GM19025 (cell line): ENCODE measurements around the gene ZNRD2.

Experiments
- ATAC-seq: cut with Tn5 transposase; IDR thresholded peaks from one replicate; pipeline ENCODE4 v1.9.1; 2021; ENCODE audit warnings: mild to moderate bottlenecking, low read depth, moderate library complexity; ENCODE audit not compliant: unreplicated experiment

Gene ZNRD2

DNA sequence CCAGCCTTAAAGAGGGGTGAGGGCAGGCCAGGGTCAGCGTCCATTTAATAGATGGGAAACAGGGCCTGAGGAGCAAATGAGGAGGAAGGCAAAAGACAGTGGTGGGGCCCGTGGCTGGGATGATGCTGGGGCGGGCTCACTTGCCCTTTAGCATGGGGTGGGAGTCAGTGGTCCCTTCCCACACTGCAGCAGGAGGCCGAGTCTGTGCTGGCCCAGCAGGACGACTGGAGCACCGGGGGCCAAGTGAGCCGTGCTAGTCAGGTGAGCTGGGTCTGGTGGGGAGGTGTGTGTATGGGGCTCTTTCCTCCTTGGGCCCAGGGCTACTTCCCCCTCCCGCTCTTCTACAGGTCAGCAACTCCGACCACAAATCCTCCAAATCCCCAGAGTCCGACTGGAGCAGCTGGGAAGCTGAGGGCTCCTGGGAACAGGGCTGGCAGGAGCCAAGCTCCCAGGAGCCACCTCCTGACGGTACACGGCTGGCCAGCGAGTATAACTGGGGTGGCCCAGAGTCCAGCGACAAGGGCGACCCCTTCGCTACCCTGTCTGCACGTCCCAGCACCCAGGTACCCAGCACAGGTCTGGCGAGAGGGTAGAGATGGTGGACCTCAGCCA lies 32.6 kb upstream of the ZNRD2 start:
- no peak for ATAC-seq

DNA sequence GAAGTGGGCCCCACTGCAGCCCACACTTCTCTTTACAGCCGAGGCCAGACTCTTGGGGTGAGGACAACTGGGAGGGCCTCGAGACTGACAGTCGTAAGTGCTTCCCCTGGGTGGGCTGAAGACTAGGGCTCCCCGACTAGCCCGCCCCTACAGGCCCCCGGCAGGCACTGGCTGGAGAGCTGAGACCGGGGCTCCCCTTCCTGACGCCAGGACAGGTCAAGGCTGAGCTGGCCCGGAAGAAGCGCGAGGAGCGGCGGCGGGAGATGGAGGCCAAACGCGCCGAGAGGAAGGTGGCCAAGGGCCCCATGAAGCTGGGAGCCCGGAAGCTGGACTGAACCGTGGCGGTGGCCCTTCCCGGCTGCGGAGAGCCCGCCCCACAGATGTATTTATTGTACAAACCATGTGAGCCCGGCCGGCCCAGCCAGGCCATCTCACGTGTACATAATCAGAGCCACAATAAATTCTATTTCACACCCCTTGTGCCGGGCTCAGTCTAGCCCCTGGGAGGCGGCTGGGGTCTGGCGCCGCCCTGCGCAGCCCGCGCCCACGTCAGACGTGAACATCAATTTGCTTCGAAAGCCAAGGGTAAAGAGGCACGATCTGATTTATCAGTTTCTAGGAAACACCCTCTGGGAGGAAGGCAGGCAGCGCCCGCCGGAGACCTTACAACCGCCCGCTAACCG lies 31.9 kb upstream of the ZNRD2 start:
- ATAC-seq, result no peak

DNA sequence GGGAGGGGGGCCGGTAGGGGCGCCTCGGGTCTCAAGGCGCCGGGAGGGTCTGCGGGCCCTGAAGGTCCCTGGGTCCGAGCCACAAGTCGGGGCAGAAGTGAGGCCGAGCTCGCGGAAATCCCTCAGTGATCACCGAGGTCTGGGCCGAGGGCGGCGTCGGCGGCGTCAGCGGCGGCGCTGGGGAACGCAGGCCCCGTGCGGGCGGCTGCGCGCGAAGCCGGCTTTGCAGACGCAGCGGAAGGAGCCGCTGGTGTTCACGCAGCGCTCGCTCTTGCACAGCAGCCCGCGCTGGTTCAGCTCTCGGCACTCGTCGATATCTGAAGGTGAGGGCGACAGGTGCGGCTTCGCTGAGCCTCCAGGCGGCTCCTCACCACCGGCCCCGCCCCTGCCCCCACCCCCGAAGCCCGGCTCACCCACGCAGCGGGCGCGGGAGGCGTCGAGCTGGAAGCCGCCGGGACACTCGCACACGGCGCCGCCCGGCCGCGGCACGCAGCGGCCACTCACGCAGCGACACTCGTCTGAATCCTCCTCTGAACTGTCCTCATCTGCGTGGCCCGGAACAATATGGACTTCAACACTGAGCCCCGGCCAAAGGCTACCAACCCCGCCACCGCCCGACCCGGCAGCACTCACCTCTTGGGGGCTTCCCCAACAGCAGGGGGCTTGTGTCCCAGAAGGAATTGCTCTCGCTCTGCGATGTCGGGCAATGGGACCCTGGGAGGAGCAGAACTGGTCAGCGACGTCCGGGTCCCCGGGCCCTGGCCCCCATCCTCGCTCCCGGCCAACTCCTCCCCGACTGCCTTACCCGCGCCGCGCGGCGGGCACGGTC lies 31.1 kb upstream of the ZNRD2 start:
- no peak for ATAC-seq

DNA sequence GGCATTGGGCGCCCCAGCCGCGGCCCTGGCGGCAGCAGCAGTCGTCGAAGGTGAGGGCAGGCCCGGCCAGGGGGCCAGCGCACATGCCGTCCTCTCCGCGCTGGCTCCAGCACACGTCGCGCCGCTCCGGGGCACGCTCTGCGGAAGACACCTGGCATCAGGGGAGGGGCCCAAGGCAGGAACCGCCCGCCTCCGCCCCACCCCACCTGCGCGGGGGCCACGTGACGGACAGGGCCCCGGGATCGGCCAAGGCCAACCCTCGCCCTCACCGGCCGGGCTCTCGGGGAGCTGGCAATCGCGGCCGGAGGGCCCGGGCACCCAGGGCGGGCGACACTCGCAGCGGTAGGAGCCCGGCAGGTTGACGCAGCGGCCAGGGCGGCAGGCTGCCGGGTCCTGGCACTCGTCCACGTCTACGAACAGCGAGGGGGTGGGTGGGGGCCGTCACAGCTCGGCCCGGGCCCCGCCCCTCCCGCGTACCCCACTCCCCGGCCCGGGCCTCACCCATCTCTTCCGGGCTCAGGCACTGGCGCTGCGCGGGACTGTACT lies 30.5 kb upstream of the ZNRD2 start:
- peak; percentile 61 for ATAC-seq

DNA sequence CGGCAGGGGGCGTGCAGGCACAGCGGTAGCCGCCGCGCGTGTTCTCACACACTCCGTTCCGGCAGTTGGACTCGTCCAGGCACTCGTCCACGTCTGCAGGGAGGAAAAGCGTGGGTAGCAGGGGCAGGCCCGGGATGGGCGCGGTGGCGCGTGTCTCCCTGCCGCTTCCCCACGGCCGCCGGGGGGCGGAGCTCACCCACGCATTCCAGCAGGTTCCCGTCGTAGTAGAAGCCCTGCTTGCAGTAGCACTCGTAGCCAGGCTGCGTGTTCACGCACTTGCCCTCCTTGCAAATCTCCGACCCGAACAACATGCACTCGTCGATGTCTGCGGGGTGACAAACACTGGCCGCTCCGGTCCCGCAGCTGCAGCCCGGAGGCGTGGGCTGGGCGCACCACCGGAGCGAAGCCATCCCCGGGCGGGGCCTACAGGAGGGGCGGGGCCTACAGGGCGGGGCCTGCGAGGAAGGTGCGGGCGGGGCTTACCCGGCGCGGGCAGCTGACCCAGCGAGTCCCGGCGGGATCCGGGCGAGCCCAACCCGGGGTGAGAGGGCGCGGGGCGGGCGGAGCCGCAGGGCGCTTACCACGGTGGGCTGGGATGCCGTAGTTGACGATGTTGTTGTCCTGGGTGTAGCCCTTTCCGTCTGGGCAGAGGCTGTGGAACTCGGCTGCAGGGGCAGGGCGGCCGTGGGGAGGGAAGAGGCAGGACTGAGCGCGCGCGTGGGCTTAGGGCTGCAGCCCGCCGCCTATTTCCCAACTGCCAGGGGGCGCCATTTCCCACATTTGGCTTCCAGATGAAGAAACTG lies 29.8 kb upstream of the ZNRD2 start:
- peak; percentile 62 for ATAC-seq

DNA sequence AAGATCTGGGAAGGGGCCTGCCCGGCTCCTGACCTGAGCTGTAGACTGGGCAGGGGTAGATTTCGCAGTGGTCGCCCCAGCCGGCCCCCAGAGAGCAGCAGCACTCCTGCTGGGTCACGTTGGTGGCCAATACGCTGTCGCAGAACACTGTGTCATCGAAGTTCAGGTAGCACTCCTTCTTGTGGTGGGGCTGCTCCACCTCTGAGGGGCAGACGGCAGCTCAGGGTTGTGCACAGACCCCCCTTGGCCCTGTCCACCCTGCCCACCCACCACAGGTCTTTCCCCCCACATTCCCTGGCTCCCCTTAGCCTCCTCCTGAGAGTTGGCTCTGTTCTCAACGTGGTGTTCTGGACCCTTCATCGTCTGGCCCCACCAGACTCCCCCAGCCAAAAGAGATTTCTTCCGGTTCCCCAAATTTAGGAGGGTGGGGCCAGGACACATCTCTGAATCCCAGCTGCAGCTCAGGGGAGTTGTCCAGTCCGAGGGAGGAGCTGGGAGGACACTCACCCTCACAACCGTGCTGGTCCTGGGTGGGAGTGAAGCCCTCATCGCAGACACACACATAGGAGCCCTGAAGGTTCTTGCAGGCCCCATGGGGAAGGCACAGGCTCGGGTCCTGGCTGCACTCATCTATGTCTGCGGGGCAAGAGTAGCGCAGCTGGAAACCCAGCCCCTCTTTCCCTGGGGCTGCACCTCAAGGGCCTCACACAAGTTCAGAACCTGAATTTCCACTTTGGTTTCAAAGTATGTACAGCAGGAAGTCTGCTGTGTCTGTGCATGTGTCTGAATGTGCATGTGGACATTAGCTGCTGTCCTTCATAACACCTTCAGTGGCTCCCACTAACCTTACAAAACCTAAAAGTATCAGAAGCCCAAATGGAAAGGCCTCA lies 28.9 kb upstream of the ZNRD2 start:
- no peak for ATAC-seq

DNA sequence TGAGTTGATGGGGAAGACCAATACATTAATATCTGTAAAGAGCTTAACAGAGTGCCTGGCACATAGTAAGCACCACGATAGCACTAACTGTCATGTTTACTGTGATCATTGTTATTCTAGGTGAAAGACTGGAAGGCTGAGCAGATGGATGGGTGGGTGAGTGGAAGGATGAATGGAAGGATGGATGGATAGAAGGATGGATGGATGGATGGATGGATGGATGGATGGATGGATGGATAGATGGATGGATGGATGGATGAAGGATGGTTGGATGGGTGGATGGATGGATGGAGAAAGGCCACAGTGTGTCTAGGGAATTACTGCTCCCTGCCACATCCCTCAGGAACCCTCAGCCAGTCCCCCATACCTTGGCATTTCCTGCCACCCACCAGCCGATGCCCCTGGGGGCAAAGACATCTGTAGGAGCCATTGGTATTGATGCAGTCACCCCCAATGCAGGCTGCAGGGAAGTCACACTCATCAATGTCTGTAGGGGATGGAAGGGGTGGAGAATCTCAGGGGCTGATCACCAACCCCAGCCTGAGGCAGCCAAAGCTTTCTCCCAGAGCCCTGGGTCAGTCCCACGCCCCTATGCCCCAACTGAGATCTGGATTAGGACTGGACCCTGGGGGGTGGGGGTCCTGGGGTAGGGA lies 27.4 kb upstream of the ZNRD2 start:
- ATAC-seq, result no peak

DNA sequence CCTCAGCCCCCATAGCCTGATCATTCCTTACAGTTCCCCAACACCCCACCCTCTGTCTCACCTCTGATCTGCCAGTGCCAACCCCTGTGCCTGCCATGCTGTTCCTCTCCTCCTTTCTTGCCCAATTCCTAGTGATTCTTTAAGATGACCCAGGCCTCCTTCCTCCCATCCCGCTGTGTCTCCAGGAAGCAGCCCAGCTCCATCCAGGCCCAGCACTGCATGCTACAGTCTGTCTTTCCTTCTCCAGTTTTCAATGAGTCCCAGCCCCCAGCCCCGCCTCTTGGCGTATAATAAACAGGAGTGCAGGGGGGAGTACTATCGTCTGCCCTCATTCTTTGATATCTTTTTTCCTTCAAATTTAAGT lies 24.4 kb upstream of the ZNRD2 start:
- no peak for ATAC-seq

DNA sequence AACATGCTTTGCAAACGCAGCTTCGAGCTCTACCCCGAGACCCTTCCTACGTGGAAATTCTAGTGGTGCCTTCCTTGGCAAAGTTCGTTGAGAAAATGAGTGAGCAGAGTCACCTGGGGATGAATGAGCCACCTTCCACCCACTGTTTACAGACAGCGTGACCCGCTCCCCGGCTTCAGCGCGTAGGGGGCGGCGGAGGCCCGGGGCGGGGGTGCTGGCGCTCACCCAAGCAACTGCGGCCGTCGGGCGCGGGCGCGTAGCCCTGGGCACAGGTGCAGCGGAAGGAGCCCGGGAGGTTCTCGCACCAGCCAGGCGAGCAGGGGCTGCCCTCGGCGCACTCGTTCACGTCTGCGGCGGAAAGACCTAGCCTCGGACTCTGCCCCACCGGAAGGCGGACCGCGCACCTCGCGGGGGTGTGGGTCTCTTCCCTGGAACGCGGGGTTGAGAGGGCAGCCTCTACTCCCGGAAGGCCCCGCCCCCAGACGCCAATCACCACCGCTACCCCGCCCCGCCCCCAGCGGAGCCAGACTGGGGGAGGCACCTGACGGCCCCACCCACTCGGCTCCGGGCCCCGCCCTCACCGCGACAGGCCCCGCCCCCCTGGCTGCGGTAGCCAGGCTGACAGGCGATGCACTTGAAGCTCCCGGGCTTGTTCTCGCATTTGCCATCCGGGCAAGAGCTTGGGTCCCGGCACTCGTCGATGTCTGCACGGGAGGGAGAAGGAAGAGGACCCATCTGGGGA lies 23.9 kb upstream of the ZNRD2 start:
- peak; percentile 78 for ATAC-seq

DNA sequence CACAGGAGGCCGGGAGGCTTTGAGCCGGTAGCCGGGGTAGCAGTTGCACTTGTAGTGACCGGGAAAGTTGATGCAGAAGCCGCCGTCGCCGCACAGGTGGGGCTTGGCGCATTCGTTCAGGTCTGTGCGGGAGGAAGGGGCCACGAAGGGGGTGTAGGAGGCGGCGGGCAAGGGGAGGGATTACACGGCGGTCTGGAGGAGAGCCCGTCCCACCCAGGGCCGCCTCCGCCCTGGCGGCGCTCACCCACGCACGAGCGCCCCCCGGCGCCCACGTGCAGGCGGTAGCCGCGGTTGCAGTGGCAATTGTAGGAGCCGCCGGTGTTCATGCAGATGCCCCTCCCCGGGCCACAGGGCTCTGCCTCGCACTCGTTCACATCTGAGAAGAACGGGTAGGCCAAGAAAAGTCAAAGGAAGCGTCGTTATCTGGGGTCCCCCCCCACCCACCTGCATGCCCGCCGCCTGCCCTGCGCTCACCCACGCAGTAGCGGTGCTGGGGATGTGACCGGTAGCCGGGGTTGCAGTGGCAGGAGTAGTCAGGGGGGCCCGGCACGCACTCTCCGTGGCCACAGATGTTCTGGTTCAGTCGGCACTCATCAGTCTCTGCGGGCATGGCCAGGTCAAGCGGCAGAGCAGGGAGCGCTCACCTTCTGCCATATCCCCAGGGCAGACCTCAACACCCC lies 22.7 kb upstream of the ZNRD2 start:
- ATAC-seq, result no peak

DNA sequence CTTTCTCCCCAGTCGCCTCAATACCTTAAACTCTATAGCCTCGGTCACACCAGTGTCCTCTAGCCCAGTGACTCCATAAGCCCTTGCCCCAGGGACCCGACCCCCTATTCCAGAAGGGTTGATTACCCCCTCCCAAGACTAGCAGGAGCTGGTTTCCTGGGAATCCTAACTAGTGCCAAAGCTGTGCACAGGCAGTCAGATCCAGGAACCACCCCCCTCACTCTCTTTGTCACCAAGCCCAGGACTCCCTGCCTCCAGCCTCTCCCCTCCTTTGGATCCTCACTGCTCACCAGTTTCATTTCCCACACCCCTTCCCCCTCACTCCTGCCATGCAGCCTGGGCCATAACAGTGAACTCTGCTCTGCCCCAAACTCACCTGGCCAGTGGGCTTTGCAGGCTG lies 21.9 kb upstream of the ZNRD2 start:
- no peak for ATAC-seq

DNA sequence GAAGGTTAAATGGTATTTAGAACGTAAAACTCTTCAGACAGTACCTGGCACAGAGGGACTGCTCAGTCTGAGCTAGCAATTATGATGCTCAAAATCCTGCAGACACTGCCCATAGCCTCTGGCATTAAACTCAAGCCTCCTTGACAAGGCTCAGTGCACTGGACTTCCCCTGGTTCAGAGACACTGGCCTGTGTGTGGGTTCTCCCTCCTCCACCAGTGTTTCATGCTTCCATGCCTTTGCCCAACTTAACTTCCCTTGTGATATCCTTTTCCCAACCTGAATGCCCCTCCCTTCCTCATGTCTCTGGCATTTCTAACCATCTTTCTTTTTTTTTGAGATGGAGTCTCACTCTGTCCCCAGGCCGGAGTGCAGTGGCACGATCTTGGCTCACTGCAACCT lies 21.2 kb upstream of the ZNRD2 start:
- no peak for ATAC-seq

DNA sequence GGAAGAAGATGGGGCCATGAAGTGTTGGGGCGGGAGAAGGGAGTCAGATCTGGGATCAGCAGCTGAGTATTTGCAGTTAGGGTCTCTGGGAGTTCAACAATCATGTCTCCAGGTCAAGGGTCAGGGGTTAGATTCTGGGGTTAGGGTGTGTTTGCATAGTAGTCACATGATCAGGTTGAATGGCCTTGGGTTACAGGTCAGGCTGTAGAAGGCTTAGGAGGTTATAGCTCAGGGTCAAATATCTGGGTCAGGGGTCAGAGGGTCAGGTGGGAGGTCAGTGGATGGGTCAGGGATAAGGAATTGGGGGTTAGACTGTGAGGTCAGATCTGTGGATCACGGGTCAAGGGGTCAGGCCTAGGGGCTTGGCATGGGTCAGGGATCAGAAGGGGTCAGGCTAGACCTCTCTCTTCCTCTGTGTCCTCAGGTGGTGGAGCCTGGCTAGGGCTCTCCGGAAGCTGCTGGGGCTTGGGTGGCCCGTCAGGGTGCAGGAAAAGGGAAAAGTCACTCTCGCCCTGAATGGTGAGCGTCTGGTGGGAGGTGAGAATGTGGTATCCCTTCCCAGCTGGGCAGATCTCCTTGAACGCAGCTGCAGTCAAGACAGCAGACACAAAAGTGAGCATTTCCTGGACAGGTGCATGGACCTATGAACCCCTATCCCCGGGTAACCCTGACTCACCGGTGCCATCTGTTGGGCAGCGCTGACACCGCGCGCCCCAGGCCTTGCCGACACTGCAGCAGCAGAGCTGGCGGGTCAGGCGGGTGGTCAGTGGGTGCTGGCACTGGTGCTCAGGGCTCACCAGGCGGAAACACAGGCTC lies 18.5 kb upstream of the ZNRD2 start:
- peak; percentile 81 for ATAC-seq

DNA sequence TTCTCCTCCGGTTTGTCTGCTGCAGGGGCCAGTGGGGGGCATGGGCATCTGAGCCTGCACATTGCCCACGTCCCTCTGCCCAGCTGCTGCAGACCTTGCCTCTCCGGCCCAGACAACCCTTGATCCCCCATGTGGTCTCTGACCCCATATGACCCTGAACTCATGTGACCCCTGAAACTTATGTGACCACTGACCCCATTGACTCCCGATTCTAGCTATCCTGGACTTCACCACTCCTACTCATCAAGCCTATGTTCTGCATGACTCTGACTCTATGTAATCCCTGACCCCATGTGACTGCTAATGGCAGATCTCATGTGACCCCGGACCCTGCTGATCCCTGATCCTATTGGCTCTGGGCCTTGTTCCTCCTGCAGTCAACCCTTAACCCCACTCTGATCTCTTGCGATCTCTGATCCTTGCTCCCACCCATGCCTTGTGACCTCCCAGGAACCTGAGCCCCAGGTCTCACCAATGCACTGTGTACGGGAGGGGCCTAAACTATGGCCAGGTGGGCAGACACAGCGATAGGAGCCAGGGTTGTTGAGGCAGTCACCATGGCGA lies 17.8 kb upstream of the ZNRD2 start:
- ATAC-seq, result no peak

DNA sequence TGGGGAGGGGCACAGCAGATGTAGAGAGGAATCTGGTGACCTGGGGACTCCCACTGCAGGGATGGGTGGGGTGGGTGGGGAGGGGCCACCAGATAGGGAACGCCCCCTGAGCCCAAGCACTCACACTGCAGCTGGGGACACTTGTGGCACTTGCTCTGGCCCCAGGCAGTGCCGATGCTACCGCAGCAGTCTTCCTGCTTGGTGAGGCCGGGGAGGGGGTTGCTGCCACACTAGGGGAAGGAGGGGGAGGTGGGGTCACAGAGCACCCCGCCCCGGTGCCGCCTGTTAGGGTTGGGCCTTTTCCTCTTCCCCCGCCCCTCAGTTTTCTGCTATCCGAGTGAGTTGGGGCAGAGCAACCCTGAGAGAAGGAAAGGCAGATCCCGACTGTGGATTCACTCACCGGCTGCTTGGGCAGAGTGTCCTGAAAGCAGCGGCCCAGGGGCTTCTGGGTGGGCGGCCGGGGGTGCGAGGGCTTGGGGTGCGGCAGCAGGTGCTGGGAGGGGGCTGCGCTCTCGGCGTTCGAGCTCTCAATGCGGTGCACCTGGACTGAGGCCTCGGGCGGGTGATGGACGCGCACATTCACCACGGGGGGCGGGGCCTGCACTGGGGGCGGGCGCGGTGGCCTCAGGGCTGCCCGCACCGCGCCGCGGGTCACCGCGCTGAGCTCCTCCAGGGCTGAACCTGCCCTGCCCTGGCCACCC lies 16.8 kb upstream of the ZNRD2 start:
- ATAC-seq, result no peak
